Measurements from ENCODE around the gene USP20.

Gene USP20

DNA sequence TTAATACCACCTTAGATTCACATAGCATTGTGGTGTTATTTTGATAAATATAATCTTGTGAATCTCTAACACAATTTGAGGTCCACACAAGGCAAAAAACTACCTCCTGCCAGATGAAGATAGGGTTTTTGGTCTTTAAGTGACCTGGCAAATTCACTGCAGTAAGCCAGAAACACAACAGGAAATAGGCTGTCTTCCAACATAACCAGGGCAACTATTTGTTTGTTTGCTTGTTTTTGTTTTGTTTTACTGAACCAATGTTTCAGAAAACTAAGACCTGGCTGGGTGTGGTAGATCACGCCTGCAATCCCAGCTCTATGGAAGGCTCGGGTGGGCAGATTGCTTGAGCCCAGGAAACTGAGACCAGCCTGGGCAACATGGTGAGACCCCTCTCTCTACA lies 95.5 kb downstream of the USP20 start:
- TF ChIP-seq, protein P1, sequence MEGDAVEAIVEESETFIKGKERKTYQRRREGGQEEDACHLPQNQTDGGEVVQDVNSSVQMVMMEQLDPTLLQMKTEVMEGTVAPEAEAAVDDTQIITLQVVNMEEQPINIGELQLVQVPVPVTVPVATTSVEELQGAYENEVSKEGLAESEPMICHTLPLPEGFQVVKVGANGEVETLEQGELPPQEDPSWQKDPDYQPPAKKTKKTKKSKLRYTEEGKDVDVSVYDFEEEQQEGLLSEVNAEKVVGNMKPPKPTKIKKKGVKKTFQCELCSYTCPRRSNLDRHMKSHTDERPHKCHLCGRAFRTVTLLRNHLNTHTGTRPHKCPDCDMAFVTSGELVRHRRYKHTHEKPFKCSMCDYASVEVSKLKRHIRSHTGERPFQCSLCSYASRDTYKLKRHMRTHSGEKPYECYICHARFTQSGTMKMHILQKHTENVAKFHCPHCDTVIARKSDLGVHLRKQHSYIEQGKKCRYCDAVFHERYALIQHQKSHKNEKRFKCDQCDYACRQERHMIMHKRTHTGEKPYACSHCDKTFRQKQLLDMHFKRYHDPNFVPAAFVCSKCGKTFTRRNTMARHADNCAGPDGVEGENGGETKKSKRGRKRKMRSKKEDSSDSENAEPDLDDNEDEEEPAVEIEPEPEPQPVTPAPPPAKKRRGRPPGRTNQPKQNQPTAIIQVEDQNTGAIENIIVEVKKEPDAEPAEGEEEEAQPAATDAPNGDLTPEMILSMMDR (IDR thresholded peaks at IDR 0.05) = no peak

All from LNCAP (cell line).